PC-3 (cell line): ENCODE results near the gene FAM81A. TPM values are rescaled to one million over a fixed set of nuclear protein-coding genes. Genes with fewer than 3 reads are reported as not detected.
"Not testable (repeated sequence)": the region's sequence is repeated elsewhere in the genome, so short reads cannot be mapped to it uniquely, and the experiment has no call there.

Experiments
- ATAC-seq: fragments of 200-7000 bp; cut with Tn5 transposase; 2 replicates; pipeline ENCODE4 v1.9.1; 2020; ENCODE audit warnings: mild to moderate bottlenecking, moderate library complexity
- BruUV-seq: library from RNA; stranded (reverse); fragments of 400-500 nt; replicated peaks from 2 replicates; lab custom pipeline; 2021; lab: Mats Ljungman, UMichigan
- CTCF ChIA-PET: fragments of 300-600 bp; sonication (Branson Sonifier 250); formaldehyde crosslinking; loops from one replicate; lab custom pipeline; 2022; ENCODE audit warnings: antibody characterized with exemption; lab: Charles Lee
- POLR2A ChIA-PET: fragments of 300-600 bp; sonication (Branson Sonifier 250); formaldehyde crosslinking; loops from one replicate; lab custom pipeline; 2022; ENCODE audit warnings: antibody characterized with exemption; ENCODE audit not compliant: unreplicated experiment; lab: Charles Lee
- DNase-seq: peaks from one replicate; pipeline ENCODE4 v3.0.0-alpha.2; 2015
- H2AFZ ChIP-seq: fragments of 300-600 bp; sonication (generic); 2 replicates; pipeline ENCODE4 v1.6.0; 2016; ENCODE audit warnings: antibody characterized with exemption, low read length
- H3F3A ChIP-seq: fragments of 300-600 bp; sonication (generic); one replicate; pipeline ENCODE4 v1.6.0; 2017; ENCODE audit warnings: antibody characterized with exemption, low read length, control low read depth, mild to moderate bottlenecking; ENCODE audit not compliant: unreplicated experiment
- H3K27ac ChIP-seq: fragments of 300-600 bp; sonication (generic); 2 replicates; pipeline ENCODE4 v1.5.1; 2016; ENCODE audit warnings: mild to moderate bottlenecking, low read length
- H3K27me3 ChIP-seq: fragments of 300-600 bp; sonication (generic); 2 replicates; pipeline ENCODE4 v1.6.1; 2016; ENCODE audit warnings: low read length, mixed read lengths
- H3K36me3 ChIP-seq: fragments of 300-600 bp; sonication (generic); 2 replicates; pipeline ENCODE4 v1.6.1; 2016; ENCODE audit warnings: low read depth, mixed run types, low read length, mixed read lengths
- H3K4me1 ChIP-seq: fragments of 300-600 bp; sonication (generic); 2 replicates; pipeline ENCODE4 v1.5.1; 2016; ENCODE audit warnings: low read length; ENCODE audit not compliant: insufficient read depth
- H3K4me2 ChIP-seq: fragments of 300-600 bp; sonication (generic); 2 replicates; pipeline ENCODE4 v1.6.0; 2016; ENCODE audit warnings: low read length
- H3K4me3 ChIP-seq: fragments of 300-600 bp; sonication (generic); 2 replicates; pipeline ENCODE4 v1.5.1; 2016; ENCODE audit warnings: mild to moderate bottlenecking, low read length, mixed read lengths
- H3K79me2 ChIP-seq: fragments of 300-600 bp; sonication (generic); 2 replicates; pipeline ENCODE4 v1.6.1; 2017; ENCODE audit warnings: low read length, mixed read lengths
- H3K9ac ChIP-seq: fragments of 300-600 bp; sonication (generic); 2 replicates; pipeline ENCODE4 v1.6.0; 2016; ENCODE audit warnings: mild to moderate bottlenecking, low read length
- H3K9me2 ChIP-seq: fragments of 300-600 bp; sonication (generic); replicated peaks from 2 replicates; pipeline ENCODE4 v1.6.1; 2016; ENCODE audit warnings: mixed run types, low read length, mixed read lengths
- H3K9me3 ChIP-seq: fragments of 300-600 bp; sonication (generic); 2 replicates; pipeline ENCODE4 v1.6.1; 2016; ENCODE audit warnings: low read length, mixed read lengths
- H4K20me1 ChIP-seq: fragments of 300-600 bp; sonication (generic); 2 replicates; pipeline ENCODE4 v1.6.1; 2016; ENCODE audit warnings: low read length, mixed read lengths
- EZH2 ChIP-seq: fragments of 300-600 bp; sonication (generic); IDR thresholded peaks from one replicate; pipeline ENCODE4 v1.6.1; 2017; ENCODE audit warnings: antibody characterized with exemption, mild to moderate bottlenecking, low read length; ENCODE audit not compliant: unreplicated experiment
- EZH2phosphoT487 ChIP-seq: fragments of 300-600 bp; sonication (generic); IDR thresholded peaks from 2 replicates; pipeline ENCODE4 v1.6.1; 2018; ENCODE audit warnings: mild to moderate bottlenecking, antibody characterized with exemption, low read length, borderline replicate concordance
- intact Hi-C: fragments of 100-400 bp; cut with micrococcal nuclease; formaldehyde crosslinking; loops from 2 replicates; pipeline ENCODE4 v1.9.0; 2023
- total RNA-seq: library from RNA; depleted of rRNA; stranded (reverse); fragments of >200 nt; gene quantifications from 2 replicates; pipeline ENCODE4 v1.2.3, GENCODE V29; 2014
- TF ChIP-seq, protein P1 (sequence below): fragments of 300-600 bp; sonication (generic); conservative IDR thresholded peaks from 2 replicates; pipeline ENCODE4 v1.5.1; 2017; ENCODE audit warnings: antibody characterized with exemption, low read depth, mild to moderate bottlenecking, low read length

The FAM81A gene
- total RNA-seq, 1 experiment from 2014 or later: 2.5 TPM

DNA sequence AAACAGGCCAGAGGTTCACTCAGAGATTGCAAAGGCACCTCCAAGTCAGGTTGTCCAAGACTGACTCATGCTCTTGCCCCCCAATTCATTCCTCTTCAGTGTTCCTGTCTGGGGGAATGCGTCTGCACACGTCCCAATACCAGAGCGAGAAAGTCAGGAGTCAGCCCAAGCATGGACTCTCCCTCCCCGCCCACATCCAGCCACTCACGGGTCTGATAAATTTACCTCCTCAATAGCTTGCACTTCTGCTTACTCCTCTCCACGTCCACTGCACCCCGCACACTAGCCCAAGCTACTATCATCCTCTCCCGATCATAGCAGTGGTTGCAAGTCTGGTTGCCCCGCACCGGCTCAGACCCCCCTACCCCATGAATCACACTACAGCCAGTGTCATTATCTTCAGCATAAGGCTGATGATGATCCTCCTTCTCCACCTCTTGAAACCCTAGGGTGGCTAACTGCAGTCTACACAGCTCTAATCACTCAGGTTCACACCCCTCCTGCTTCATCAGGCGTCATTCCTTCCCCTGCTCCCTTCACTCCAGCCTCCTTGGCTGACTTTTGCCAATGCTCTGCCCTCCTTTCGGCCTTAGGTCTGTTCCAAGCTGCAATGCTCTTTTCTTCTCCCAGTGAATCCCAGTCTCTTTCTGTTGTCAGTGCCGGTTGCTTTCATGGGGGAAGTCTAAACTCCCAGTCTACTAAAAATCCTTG lies 37.7 kb upstream of the FAM81A start:
- Histone ChIP-seq H4K20me1 (no peaks in the 10 kb centered on the region), H3K9me2 (no peaks in the 10 kb centered on the region), H3K27ac (no peak overlapping the region), H3K4me1 (peaks cover 12% of the 10 kb centered on the region), H3K36me3 (no peaks in the 10 kb centered on the region), H3K9ac (no peak overlapping the region), H3K27me3 (no peaks in the 10 kb centered on the region), H3K4me2 (no peak overlapping the region), H3K79me2 (no peaks in the 10 kb centered on the region), H3K9me3 (no peaks in the 10 kb centered on the region), H3F3A (no peaks in the 10 kb centered on the region), H2AFZ (no peak overlapping the region), H3K4me3 (no peak overlapping the region)
- TF ChIP-seq EZH2 (no peak), EZH2phosphoT487 (no peak)
- TF ChIP-seq, protein P1, sequence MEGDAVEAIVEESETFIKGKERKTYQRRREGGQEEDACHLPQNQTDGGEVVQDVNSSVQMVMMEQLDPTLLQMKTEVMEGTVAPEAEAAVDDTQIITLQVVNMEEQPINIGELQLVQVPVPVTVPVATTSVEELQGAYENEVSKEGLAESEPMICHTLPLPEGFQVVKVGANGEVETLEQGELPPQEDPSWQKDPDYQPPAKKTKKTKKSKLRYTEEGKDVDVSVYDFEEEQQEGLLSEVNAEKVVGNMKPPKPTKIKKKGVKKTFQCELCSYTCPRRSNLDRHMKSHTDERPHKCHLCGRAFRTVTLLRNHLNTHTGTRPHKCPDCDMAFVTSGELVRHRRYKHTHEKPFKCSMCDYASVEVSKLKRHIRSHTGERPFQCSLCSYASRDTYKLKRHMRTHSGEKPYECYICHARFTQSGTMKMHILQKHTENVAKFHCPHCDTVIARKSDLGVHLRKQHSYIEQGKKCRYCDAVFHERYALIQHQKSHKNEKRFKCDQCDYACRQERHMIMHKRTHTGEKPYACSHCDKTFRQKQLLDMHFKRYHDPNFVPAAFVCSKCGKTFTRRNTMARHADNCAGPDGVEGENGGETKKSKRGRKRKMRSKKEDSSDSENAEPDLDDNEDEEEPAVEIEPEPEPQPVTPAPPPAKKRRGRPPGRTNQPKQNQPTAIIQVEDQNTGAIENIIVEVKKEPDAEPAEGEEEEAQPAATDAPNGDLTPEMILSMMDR: no peak
- intact Hi-C loops: no loop called here
- DNase-seq (no peak), ATAC-seq (no peak)
- POLR2A ChIA-PET: no interaction called here
- CTCF ChIA-PET: no interaction called here
- no TSS peak for BruUV-seq

DNA sequence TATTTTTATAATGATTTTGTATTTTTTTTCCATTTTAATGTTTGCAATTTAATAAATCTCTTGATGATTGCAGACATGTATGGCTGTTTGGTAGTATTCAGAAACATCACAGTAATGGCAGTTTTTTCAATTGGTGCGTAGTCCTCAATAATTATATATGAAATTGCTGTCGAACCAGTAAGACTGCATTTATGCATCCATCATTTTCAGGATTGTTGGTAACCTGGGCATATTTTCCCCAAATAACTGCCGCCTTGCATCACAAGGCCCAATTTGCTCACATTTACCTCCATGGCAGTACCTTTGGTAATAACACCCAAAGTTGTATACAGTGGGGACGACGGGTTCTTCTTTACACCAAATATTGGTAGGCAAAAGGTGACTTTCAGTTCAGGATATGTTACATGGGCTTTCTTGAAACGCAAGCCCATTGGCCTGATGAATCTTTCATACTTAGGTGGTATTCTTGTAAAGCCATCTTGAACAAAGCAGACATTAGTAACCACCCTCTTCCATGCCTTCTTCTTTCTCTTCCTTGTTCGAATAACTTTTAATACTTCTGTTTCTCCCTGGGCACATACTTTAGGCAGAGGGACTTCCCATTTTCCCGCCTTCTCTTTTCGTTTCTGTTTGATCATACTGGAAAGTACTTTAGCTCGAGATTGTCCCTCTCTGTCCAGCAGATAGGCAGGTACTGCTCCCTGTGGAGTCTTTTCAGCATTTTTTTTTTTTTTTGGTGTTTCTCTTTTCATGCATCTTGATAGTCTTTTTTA lies 36.7 kb upstream of the FAM81A start:
- H3K79me2 ChIP-seq, H3K9ac ChIP-seq, H3K4me3 ChIP-seq, H3K4me1 ChIP-seq, H4K20me1 ChIP-seq, H3K9me3 ChIP-seq, H3K27ac ChIP-seq, H3K36me3 ChIP-seq, POLR2A ChIA-PET, H3K4me2 ChIP-seq, intact Hi-C loops, H3K27me3 ChIP-seq, H3F3A ChIP-seq, BruUV-seq, H2AFZ ChIP-seq, H3K9me2 ChIP-seq, CTCF ChIA-PET, DNase-seq, ATAC-seq: not testable (repeated sequence)

DNA sequence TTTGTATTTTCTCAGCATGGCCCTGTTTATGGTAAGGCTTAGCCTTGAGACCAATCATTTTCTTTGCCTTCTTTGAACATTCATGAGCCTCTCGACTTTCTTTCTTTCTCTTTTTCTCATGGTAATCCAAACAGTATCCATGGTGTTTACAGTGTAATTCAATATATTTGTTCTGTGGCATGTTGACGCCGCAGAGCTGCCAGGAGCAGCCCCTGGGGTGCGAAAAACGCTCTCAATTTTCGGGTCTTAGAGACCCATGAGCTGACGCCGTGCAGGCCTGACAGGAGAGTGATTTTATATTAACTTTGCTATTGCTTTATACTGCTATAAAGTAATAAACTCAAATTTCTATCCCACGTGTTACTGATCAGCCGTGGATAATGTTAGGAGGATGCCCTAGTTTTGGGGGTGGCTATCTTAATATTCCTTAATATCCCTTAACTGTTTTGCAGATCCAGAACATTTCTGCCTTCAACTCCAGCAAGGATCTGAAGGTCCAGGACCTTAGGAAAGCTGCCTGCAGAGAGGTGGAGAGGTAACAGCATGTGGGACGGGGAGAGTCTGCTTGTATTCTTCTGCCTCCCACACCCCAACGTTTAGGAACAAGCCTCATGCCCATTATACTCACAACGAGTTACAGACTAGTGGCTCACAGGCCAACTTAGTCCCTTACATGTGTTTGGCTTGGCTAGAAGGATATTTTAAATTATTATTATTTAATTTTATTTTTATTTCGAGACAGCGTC lies 36.0 kb upstream of the FAM81A start:
- no peaks in the 10 kb centered on the region for H3K4me1 ChIP-seq
- POLR2A ChIA-PET: no interaction called here
- H3K79me2 ChIP-seq: no peaks in the 10 kb centered on the region
- H3K4me3 ChIP-seq: no peak overlapping the region
- H3K27ac ChIP-seq: no peak overlapping the region
- no peaks in the 10 kb centered on the region for H3K27me3 ChIP-seq
- no peak overlapping the region for H3K4me2 ChIP-seq
- no peak for DNase-seq
- no peaks in the 10 kb centered on the region for H3F3A ChIP-seq
- BruUV-seq: no TSS peak
- no peak for ATAC-seq
- no peak overlapping the region for H2AFZ ChIP-seq
- H3K9me2 ChIP-seq: no peaks in the 10 kb centered on the region
- no peaks in the 10 kb centered on the region for H4K20me1 ChIP-seq
- no peaks in the 10 kb centered on the region for H3K9me3 ChIP-seq
- no peak overlapping the region for H3K9ac ChIP-seq
- intact Hi-C loops: no loop called here
- TF ChIP-seq, protein P1: no peak
- no peak for TF ChIP-seq EZH2
- TF ChIP-seq EZH2phosphoT487: no peak
- CTCF ChIA-PET: no interaction called here
- H3K36me3 ChIP-seq: no peaks in the 10 kb centered on the region
